Astrocyte (in vitro differentiated cells and primary cell): Measurements from ENCODE around the gene DIP2C. TPM values are rescaled to one million over a fixed set of nuclear protein-coding genes. Genes with fewer than 3 reads are reported as not detected.
A peak's percentile ranks its signal among the peaks of the same experiment; 100 is the strongest.

Experiments used
- DNase-seq: peaks from one replicate; pipeline ENCODE4 v3.0.0-alpha.2; 2010; ENCODE audit warnings: low read depth
- FAIRE-seq: peaks from 2 replicates; lab custom pipeline; 2011; peaks lifted over from hg19 to GRCh38; lab: Jason Lieb, UNC
- H2AFZ ChIP-seq: 2 replicates; pipeline ENCODE4 v1.6.0; 2012; ENCODE audit warnings: low read depth, low read length, inconsistent platforms
- H3K27ac ChIP-seq: 2 replicates; pipeline ENCODE4 v1.5.1; 2011; ENCODE audit warnings: low read depth, low read length, inconsistent platforms
- H3K27me3 ChIP-seq: 2 replicates; pipeline ENCODE4 v1.6.0; 2011; ENCODE audit warnings: low read length, inconsistent platforms; ENCODE audit not compliant: insufficient read depth
- H3K36me3 ChIP-seq: 2 replicates; pipeline ENCODE4 v1.5.1; 2011; ENCODE audit warnings: low read length, inconsistent platforms; ENCODE audit not compliant: insufficient read depth
- H3K4me1 ChIP-seq: 2 replicates; pipeline ENCODE4 v1.5.1; 2011; ENCODE audit warnings: low read length, inconsistent platforms; ENCODE audit not compliant: insufficient read depth
- H3K4me2 ChIP-seq: 2 replicates; pipeline ENCODE4 v1.6.0; 2012; ENCODE audit warnings: low read length, inconsistent platforms
- H3K4me3 ChIP-seq: 2 replicates; pipeline ENCODE4 v1.5.1; 2011; ENCODE audit warnings: low read depth, mild to moderate bottlenecking, low read length, inconsistent platforms; ENCODE audit not compliant: insufficient read depth
- H3K79me2 ChIP-seq: 2 replicates; pipeline ENCODE4 v1.6.0; 2012; ENCODE audit warnings: mild to moderate bottlenecking, low read length, inconsistent platforms; ENCODE audit not compliant: insufficient read depth
- H3K9ac ChIP-seq: 2 replicates; pipeline ENCODE4 v1.6.0; 2012; ENCODE audit warnings: mild to moderate bottlenecking, low read length, inconsistent platforms
- H3K9me3 ChIP-seq: 2 replicates; pipeline ENCODE4 v1.5.1; 2012; ENCODE audit warnings: low read depth, mild to moderate bottlenecking, low read length, inconsistent platforms; ENCODE audit not compliant: insufficient read depth
- H4K20me1 ChIP-seq: 2 replicates; pipeline ENCODE4 v1.6.0; 2012; ENCODE audit warnings: low read length, inconsistent platforms; ENCODE audit not compliant: insufficient read depth
- H3K27ac Mint-ChIP-seq: one replicate; pipeline ENCODE4 v1.8.0; 2021; ENCODE audit warnings: mild to moderate bottlenecking, mixed read lengths; ENCODE audit not compliant: unreplicated experiment
- H3K27me3 Mint-ChIP-seq: one replicate; pipeline ENCODE4 v1.8.0; 2021; ENCODE audit warnings: low read depth, mixed read lengths; ENCODE audit not compliant: unreplicated experiment
- H3K36me3 Mint-ChIP-seq: one replicate; pipeline ENCODE4 v1.8.0; 2021; ENCODE audit warnings: low read depth, mixed read lengths; ENCODE audit not compliant: unreplicated experiment
- H3K4me1 Mint-ChIP-seq: one replicate; pipeline ENCODE4 v1.8.0; 2021; ENCODE audit warnings: low read depth, mixed read lengths; ENCODE audit not compliant: unreplicated experiment
- H3K4me3 Mint-ChIP-seq: one replicate; pipeline ENCODE4 v1.8.0; 2021; ENCODE audit warnings: mild to moderate bottlenecking, moderate library complexity, mixed read lengths; ENCODE audit not compliant: unreplicated experiment
- H3K9me3 Mint-ChIP-seq: one replicate; pipeline ENCODE4 v1.8.0; 2021; ENCODE audit warnings: mild to moderate bottlenecking, mixed read lengths; ENCODE audit not compliant: unreplicated experiment
- CTCF ChIP-seq: IDR thresholded peaks from 2 replicates; pipeline ENCODE4 v1.5.1; 2011; ENCODE audit warnings: low read depth, mild to moderate bottlenecking, inconsistent platforms, low read length, moderate library complexity; ENCODE audit not compliant: insufficient read depth
- EZH2 ChIP-seq: IDR thresholded peaks from 2 replicates; pipeline ENCODE4 v1.6.1; 2012; ENCODE audit warnings: mild to moderate bottlenecking, low read length, inconsistent platforms; ENCODE audit not compliant: insufficient read depth
- total RNA-seq: library from RNA; stranded (reverse); gene quantifications from 2 replicates; pipeline ENCODE4 v1.2.1, GENCODE V29; 2021

Gene DIP2C
- total RNA-seq, 1 donor from 2014 or later: 27.3 TPM

DNA sequence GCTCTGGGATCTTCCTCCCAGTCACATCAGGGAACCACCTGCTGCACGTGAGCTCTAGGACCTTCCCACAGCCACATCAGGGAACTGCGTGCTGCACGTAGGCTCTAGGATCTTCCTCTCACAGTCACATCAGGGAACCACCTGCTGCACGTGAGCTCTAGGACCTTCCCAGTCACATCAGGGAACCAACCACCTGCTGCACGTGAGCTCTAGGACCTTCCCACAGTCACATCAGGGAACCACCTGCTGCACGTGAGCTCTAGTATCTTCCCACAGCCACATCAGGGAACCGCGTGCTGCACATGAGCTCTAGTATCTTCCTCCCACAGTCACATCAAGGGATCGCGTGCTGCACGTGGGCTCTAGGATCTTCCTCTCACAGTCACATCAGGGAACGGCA is 229.7 kb downstream of the DIP2C start:
- FAIRE-seq: no peak
- no peaks in the 10 kb centered on the region for H3K27me3 Mint-ChIP-seq

DNA sequence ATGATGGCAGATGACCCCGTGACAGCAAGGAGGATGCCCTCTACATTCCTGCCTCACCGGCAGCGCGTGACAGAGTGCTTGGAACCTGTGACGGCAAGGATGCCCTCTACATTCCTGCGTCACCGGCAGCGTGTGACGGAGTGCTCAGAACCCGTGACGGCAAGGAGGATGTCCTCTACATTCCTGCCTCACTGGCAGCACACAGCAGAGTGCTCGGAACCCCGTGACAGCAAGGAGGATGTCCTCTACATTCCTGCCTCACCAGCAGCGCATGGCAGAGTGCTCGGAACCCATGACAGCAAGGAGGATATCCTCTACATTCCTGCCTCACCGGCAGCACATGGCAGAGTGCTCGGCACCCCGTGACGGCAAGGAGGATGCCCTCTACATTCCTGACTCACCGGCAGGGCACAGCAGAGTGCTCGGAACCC is 231.0 kb downstream of the DIP2C start:
- H3K4me3 ChIP-seq: no peak overlapping the region
- no peak overlapping the region for H3K9ac ChIP-seq
- no peak overlapping the region for H3K4me3 Mint-ChIP-seq
- H3K4me1 ChIP-seq: peaks cover 6% of the 10 kb centered on the region
- peaks cover 25% of the 10 kb centered on the region for H3K79me2 ChIP-seq
- FAIRE-seq (no peak), DNase-seq (no peak)
- H3K4me2 ChIP-seq: no peak overlapping the region
- H3K36me3 Mint-ChIP-seq: peaks cover 29% of the 10 kb centered on the region
- H4K20me1 ChIP-seq: peaks cover 43% of the 10 kb centered on the region
- H3K27ac Mint-ChIP-seq: no peak overlapping the region
- no peaks in the 10 kb centered on the region for H3K9me3 ChIP-seq
- TF ChIP-seq CTCF (no peak), EZH2 (no peak)
- no peak overlapping the region for H3K27ac ChIP-seq
- no peaks in the 10 kb centered on the region for H3K27me3 ChIP-seq
- no peak overlapping the region for H2AFZ ChIP-seq
- H3K9me3 Mint-ChIP-seq: no peaks in the 10 kb centered on the region
- peaks cover 25% of the 10 kb centered on the region for H3K4me1 Mint-ChIP-seq
- no peaks in the 10 kb centered on the region for H3K27me3 Mint-ChIP-seq
- no peaks in the 10 kb centered on the region for H3K36me3 ChIP-seq

More for the DNA sequence above, 229.7 kb downstream of the DIP2C start:
- peaks cover 41% of the 10 kb centered on the region for H4K20me1 ChIP-seq
- H3K4me1 Mint-ChIP-seq: peaks cover 13% of the 10 kb centered on the region
- no peak overlapping the region for H3K27ac ChIP-seq
- no peaks in the 10 kb centered on the region for H3K9me3 ChIP-seq
- peaks cover 36% of the 10 kb centered on the region for H3K36me3 Mint-ChIP-seq
- no peak for DNase-seq
- H2AFZ ChIP-seq: no peak overlapping the region
- H3K4me2 ChIP-seq: no peak overlapping the region
- H3K79me2 ChIP-seq: peaks cover 37% of the 10 kb centered on the region
- peaks cover 4% of the 10 kb centered on the region for H3K4me1 ChIP-seq
- H3K36me3 ChIP-seq: no peaks in the 10 kb centered on the region
- peaks cover 3% of the 10 kb centered on the region for H3K9me3 Mint-ChIP-seq
- TF ChIP-seq EZH2 (no peak), CTCF (no peak)
- no peak overlapping the region for H3K4me3 Mint-ChIP-seq
- H3K9ac ChIP-seq: no peak overlapping the region
- H3K27ac Mint-ChIP-seq: peak overlapping the region; percentile 6
- H3K4me3 ChIP-seq: no peak overlapping the region
- H3K27me3 ChIP-seq: no peaks in the 10 kb centered on the region

- Mint-ChIP-seq H3K9me3 (no peaks in the 10 kb centered on the region), H3K4me1 (peaks cover 37% of the 10 kb centered on the region), H3K27me3 (no peaks in the 10 kb centered on the region), H3K27ac (peak overlapping the region; percentile 48), H3K4me3 (no peak overlapping the region), H3K36me3 (peaks cover 18% of the 10 kb centered on the region)
- no peak for FAIRE-seq
- Histone ChIP-seq H3K4me3 (no peak overlapping the region), H3K27ac (no peak overlapping the region), H3K4me2 (no peak overlapping the region), H4K20me1 (peaks cover 61% of the 10 kb centered on the region), H3K79me2 (peaks cover 42% of the 10 kb centered on the region), H3K27me3 (no peaks in the 10 kb centered on the region), H3K9me3 (no peaks in the 10 kb centered on the region), H3K4me1 (peaks cover 6% of the 10 kb centered on the region), H3K9ac (no peak overlapping the region), H2AFZ (no peak overlapping the region), H3K36me3 (no peaks in the 10 kb centered on the region)
- DNase-seq: no peak
- TF ChIP-seq CTCF (no peak), EZH2 (no peak)
Measured at GRCh38 chr10:456486-456885, 233.0 kb downstream of the DIP2C start.
